NCI-H1436 (cell line): ENCODE results near the gene PIK3AP1.

Experiments used
- DNase-seq: peaks from one replicate; lab custom pipeline; 2025; lab: John Stamatoyannopoulos, UW

PIK3AP1 gene

GRCh38 chr10:96642973-96643372 is 77.3 kb downstream of the PIK3AP1 start:
- DNase-seq, result peak; percentile 33

DNA sequence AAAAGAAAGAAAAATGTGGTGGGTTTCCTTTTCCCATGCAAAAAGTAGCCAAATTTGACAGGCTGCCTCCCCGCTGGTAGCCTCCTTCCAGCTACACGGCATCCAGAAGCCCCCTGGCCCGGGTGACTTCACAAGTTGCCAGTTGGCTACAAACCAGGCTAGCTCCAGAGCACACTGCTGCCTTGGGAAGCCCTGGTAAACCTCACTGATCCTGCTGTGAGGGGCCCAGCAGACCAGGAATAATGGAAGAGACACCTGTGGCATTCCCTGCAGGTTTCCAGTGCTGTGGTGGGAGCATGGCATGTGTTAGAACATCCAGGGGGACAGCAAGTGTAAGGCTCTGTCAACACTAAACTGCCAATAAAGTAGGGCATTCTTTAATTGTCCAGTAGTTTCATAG is 77.8 kb downstream of the PIK3AP1 start:
- no peak for DNase-seq

GRCh38 chr10:96641396-96642295 is 78.7 kb downstream of the PIK3AP1 start:
- no peak for DNase-seq

GRCh38 chr10:96639899-96640298 is 80.4 kb downstream of the PIK3AP1 start:
- DNase-seq, result no peak

DNA sequence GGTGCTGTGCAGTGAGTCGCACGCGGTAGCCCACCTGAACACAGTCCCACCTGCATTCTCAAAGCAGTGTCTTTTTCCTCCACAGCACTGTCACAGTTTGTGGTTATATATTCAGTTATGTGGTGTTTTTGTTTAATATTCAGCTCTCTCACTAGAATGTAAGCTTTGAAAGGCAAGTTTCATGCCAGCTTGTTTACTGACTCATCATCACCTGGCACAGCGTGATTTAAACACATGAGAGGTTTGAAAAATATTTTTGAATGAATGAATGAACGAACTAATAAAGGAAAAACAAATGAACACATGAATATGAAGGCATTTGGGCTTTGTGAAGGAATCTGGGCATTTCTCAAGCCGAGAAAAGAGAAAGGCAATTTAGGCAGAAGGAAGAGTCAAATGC is 81.6 kb downstream of the PIK3AP1 start:
- no peak for DNase-seq

DNA sequence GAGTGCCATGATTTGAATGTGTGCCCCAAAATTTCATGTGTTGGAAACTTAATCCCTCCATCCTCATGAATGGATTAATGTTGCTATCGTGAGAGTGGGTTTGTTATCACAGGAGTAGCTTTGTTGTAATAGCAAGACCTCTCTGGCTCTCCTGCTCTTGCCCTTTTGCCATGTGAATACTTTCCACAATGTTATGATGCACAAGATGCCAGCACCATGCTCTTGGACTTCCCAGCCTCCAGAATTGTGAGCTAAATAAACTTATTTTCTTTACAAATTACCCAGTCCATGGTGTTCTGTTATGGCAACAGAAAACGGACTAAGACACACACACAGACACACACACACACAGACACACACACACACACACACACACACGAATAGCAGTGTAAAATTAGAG is 82.2 kb downstream of the PIK3AP1 start:
- no peak for DNase-seq

- no peak for DNase-seq
Observed at GRCh38 chr10:96637709-96638108, 82.6 kb downstream of the PIK3AP1 start.

- no peak for DNase-seq
Observed at GRCh38 chr10:96636551-96636950, 83.8 kb downstream of the PIK3AP1 start.

- DNase-seq, result peak; percentile 28
Observed at GRCh38 chr10:96632974-96633710, 87.2 kb downstream of the PIK3AP1 start.

- DNase-seq, result no peak
Observed at GRCh38 chr10:96627292-96627691, 93.0 kb downstream of the PIK3AP1 start.

DNA sequence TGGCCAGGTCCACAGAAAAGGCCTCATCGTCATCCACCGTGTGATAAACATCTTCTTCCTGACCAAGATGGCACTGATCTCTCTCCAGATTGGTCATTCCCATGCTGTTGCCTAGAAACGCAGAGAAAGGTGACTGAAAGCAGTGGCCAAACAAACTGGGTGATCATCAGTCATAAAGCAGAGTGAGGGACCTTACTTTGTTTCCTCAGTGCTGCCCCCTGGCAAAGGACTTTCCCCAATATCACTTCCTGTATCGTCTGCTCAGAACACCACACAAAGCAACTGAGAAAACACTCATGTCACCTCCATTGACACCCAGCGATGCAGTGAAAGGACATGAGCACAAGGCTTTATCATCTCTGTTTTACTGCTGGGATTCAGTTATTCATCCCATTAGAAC is 93.5 kb downstream of the PIK3AP1 start:
- no peak for DNase-seq

- DNase-seq, result no peak
Observed at GRCh38 chr10:96625173-96625572, 95.1 kb downstream of the PIK3AP1 start.

GRCh38 chr10:96622013-96622787 is 98.1 kb downstream of the PIK3AP1 start:
- no peak for DNase-seq

DNA sequence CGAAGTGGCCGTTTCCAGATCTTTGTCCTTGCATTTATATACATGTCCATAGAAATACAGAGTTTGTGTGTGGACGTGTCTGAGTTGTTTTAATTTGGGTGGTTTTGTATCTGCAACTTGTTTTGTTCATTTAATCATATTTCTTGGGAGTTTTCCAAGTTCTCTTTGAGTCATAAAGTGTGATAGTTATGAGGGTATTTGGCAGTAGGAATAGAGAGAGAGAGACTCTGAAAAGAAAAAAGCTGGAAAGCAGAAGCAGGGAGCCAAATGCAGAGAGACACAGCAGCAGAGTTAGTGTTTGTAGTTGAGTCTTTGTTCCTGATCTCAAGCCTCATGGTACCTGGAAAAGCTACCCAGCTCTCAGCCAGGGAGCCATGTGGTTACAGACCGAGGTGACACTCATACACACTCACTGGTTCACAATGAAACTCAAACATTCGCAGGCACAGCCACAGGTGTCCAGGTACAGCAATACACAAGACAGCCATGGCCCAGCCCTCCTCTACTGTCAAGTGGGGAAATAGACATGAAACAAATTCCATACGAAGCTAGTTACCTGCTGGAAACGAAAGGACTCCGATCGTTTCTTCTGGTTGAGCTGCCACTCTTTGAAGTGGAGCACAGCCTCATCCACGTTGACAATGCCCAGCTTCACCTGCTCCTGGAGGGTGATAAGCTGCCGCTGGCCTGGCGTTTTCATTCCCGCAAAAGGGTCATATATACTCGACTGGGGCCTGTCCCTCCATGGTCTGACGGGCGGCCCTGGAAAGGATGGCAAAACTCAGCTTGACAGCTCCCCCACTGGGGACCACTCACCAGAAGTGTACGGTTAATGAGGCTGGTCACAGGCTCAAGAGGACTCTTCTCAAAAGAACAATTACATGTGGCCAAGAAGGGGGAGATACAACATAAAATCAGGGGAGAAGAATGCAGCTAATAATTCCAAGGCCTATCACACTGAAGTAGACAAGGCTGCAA is 100.2 kb downstream of the PIK3AP1 start:
- no peak for DNase-seq

DNA sequence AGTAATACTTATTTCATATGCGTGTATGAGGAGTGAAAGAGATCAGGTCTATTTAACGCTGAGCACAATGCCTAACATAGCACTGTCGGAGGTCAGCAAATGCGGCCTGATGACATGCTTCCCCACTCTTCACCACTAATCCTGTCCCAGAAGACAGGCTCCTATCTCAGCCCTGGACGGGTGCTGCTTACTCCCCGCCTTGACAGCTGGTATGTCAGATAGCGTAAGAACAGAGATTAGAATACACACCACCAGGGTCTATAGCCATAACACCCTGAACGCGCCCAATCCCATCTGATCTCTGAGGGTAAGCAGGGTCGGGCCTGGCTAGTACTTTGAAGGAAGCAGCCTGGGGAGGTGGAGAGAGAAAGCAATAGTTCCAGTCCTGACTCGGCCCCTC is 101.2 kb downstream of the PIK3AP1 start:
- DNase-seq, result no peak

GRCh38 chr10:96618653-96619052 is 101.7 kb downstream of the PIK3AP1 start:
- DNase-seq, result no peak

- no peak for DNase-seq
Observed at GRCh38 chr10:96616961-96617360, 103.4 kb downstream of the PIK3AP1 start.

- no peak for DNase-seq
Observed at GRCh38 chr10:96614515-96614914, 105.8 kb downstream of the PIK3AP1 start.

- no peak for DNase-seq
Observed at GRCh38 chr10:96613576-96613975, 106.7 kb downstream of the PIK3AP1 start.

- DNase-seq, result no peak
Observed at GRCh38 chr10:96612055-96612830, 108.1 kb downstream of the PIK3AP1 start.
